Measurements from ENCODE around the gene VAPB.

The VAPB gene

DNA sequence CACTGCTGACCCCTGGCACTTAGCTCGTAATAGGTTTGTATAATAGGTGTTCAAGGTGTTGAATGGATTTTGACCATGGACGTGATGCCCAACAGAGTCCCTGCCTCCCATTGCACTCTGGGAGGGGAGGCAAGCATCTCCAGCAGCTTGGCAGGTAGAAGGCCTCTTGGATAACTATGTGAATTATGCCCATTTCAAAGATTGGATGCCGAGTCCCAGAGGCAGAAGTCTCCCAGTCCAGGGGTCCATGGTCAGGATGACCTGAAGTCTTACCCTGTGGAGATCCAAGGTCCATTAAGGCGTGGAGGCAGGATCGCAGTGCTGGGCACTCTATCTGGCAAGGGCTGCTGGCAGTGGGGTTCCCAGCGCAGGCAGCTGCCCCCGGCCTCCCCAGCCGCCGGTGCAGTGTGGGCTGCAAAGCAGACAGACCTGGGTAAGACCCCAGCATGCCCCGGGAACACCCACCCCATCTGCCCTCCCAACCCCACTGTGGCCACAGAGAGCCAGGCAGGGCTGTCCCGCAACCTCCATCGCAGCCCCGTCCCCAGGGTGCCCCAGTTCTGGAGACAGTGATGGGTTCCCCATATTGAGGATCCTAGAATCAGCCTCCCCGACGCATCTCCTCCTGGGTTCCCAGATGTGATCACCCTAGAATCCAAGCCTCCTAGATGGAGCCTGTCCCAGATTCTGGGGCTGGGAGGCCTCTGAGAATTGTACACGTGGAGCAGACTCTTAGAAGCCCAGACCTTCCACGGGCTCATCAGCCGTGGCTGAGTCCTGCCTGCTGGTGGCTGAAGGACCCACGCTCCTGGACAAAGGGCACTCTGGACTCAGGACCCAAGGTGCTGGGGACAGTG, 81.5 kb downstream of the VAPB start:
- Mint-ChIP-seq H3K4me1 (no peaks in the 10 kb centered on the region), H3K4me3 (no peak overlapping the region), H3K27me3 (peaks cover 6% of the 10 kb centered on the region), H3K27ac (peak overlapping the region in 1 of 2 donors; percentile 54), H3K9me3 (no peaks in the 10 kb centered on the region)
- DNase-seq (no peak), ATAC-seq (no peak)

DNA sequence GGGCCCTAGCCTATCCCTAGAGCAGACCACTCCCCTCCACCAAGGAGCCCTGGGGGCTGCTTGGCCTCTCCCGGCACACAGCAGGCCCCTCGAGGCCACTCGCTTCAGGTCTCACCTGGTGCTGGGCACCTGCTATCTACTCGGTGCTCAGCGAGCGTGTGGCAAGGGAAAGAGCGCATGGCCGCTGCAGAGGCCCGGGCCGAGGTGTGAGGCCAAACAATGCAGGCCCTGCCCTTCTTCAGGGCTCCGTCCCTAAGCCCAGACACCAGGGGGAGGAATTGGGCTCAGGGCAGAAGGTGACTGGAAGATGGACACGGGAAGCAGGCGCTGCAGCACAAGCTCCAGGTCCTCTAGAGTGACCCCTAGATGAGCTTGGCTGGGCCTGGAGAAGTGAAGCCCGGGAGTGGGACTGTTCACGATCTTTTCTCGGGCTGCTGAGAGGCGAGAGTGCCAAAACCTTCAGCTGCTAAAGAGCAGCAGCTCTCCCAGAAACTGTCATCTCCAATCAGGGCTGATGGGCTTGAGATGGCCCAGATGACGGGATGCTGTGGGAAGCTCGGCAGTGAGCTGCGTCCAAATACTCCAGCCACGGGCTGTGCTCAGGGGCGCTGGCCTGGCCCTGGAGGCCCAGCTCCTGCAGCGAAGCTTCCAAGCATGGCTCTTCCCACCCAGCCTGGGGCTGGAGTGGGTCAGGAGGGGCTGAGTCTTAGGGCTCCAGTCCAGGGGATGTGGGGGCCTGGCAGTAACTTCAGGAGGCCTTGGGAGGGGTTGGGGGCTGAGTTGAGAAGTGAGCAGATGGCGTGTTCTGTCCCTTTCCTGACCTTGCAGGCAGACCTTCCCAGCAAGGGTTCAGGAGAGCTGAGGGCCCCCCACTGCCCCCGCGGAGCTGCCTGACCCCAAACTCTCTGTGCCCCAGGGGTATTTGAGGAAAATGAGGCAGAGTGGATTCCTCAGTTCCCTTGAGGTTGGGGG, 82.5 kb downstream of the VAPB start:
- no peaks in the 10 kb centered on the region for H3K9me3 Mint-ChIP-seq
- H3K27ac Mint-ChIP-seq = peak overlapping the region in 1 of 2 donors; percentile 79
- DNase-seq (no peak), ATAC-seq (no peak)
- no peaks in the 10 kb centered on the region for H3K4me1 Mint-ChIP-seq
- peaks cover 2% of the 10 kb centered on the region for H3K27me3 Mint-ChIP-seq
- H3K4me3 Mint-ChIP-seq = no peak overlapping the region

DNA sequence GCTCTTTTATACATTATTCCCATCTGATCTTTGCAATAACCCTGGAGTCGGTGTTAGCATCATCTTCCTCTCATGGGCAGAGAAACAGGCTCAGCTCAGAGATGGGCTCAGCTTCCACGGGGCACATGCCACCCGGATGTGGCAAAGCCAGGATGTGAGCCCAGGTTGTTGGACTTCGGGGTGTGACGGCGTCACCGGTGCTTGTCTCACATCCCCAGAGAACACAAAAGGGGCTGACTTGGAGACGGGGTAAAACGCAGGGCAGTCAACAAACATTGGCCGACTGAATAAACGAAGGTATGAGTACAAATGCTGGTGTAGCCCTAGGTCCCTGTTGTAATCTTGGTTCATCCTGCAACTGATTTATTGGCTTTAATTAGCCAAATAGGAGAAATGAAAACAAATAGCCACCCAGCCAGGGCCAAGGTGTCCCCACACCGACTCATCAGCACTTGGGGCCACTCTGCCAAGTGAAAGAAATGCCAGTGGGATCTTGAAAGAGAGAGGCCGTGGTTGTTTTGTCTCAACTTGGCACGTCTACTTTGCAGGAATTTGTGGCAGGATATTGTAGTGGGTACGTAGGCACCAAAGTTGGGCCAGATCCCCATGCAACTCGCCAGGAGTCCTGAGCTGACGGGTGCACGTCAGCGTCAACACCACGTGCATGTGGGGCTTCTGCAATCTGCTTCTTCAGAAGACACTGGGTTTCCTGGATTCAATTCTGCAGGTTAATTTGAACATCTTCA, 83.4 kb downstream of the VAPB start:
- Mint-ChIP-seq H3K27me3 (no peaks in the 10 kb centered on the region), H3K4me3 (no peak overlapping the region), H3K4me1 (no peaks in the 10 kb centered on the region), H3K9me3 (no peaks in the 10 kb centered on the region), H3K27ac (no peak overlapping the region)
- DNase-seq = no peak
- ATAC-seq = no peak

DNA sequence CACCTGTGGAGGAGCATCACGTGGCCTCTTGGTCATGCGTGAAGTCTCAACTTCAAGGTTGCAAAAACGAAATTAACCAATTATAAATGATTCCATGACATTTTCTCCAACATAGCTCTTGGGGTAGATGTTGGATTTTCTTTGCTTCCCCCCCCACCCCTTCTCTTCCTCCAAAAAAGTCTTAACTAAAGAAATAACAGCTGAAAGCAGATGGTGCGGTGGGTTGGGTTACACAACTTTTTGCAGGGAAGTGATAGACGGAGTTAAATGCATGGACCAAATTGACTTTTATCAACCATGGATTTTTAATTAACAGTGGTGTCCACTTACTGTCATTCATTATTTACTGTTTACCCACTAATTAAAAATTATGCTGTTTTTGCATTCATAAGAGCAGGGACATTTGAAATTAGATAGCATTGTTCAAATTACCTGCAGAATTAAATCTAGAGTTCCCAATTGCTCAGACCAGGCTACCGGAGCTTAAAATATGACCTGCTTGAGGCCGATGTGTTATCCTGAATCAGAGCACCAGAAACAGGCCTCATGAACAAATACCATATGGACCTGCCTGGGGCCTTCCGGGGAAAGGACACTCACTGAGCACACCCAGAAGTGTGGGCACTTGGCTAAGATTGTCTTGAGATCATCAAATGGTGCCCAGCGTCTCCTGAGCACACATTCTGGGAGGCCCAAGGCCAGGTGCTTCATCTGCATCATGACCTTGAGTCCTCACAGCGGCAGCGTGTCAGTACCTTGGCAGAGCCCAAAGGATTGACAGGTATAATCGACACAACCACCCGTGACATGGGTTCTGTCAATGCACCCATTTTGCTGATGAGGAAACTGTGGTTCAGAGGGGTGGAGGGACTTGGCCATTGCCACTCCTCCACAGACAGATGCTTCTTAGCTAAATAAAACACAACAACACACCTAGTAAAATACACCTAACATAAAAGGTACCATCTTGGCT, 84.7 kb downstream of the VAPB start:
- no peak for ATAC-seq
- no peak for DNase-seq
- Mint-ChIP-seq H3K4me1 (no peaks in the 10 kb centered on the region), H3K27ac (no peak overlapping the region), H3K27me3 (no peaks in the 10 kb centered on the region), H3K4me3 (no peak overlapping the region), H3K9me3 (peaks cover 0 to 5% of the 10 kb centered on the region in 2 donors)

DNA sequence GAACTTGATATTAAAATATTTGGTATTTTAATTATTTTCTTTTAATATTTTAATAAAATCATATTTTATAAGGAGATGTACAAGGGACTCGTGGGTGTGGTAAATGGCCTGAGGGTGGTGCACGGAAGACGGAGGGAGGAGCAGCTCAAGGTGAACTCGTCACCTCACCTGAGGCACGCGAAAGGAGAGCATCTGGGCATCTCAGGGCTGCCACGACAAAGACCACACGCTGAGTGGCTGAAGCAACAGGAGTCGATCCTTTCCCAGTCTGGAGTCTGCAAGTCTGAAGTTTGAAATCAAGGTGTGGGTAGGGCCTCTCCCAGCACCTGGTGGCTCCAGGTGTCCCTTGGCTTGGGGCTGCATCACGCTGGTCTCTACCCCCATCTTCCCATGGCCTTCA, 86.4 kb downstream of the VAPB start:
- no peak for ATAC-seq
- DNase-seq = no peak
- no peaks in the 10 kb centered on the region for H3K4me1 Mint-ChIP-seq
- no peak overlapping the region for H3K4me3 Mint-ChIP-seq
- H3K27ac Mint-ChIP-seq = no peak overlapping the region
- no peaks in the 10 kb centered on the region for H3K27me3 Mint-ChIP-seq
- H3K9me3 Mint-ChIP-seq = peaks cover 0 to 5% of the 10 kb centered on the region in 2 donors

DNA sequence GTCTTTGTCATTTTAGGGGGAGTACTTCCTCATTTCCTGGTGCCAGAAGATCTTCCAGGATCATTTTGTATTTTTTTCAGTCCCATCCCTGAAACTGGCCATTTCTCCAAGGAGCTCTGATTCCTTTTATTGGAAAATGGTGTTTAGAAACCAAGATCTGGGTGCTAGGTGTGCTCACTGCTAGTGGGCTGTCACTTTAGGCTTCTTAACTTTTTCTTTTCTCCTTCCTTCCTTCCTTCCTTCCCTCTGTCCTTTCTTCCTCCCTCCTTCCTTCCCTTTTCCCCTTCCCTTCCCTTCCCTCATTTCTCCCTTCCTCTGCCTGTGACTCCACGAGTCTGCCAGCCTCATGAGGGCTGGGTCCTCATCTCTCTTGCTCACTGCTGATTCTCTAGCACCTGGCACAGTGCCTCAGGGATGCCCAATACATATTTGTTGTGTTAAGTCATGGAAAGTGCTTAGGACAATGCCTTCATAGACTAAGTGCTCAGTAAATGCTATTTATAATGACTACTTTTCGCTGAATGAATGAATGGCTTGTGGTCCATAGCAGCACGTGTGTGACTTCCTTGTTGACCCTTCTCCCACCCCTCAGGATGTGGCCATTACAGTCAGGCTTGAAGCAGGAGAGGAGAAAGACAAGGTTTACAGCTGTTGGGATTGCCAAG, 89.2 kb downstream of the VAPB start:
- Mint-ChIP-seq H3K4me3 (no peak overlapping the region), H3K27me3 (peaks cover 17% of the 10 kb centered on the region), H3K27ac (no peak overlapping the region), H3K9me3 (peaks cover 0 to 5% of the 10 kb centered on the region in 2 donors), H3K4me1 (peaks cover 9% of the 10 kb centered on the region)
- DNase-seq (no peak), ATAC-seq (no peak)

DNA sequence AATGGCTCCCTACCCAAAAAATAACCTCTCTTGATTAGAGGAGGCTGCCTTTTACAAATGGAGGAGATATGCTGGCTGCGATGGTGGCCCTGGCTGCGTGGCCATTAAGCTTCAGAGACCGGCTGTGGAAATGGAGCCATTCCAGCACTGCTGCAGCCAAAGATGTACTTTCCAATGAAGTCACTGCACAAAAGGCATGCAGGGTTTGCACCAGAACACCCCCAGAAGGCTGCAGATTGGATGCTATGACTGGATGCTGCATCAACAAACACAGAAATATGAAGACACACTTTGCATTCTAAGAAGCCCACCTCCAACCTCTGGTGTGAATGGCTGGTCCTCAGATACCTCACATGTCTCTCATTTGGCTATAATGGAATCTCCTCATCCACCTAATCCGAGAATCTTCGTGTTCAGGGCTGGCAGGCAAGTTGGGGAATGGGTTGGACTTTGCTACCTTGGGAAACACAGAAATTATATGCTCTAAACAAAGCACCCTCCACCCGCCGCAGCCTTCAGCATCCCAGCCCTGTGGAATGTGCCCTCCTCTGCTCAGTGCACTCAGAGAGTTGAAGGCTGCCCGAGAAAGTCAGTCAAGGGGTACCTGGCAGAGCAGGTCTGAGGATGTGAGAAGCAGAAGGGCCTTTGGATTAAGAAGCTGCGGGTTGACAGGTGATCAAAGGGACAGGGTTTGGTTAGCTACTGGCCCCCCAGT, 90.9 kb downstream of the VAPB start:
- no peak for ATAC-seq
- H3K4me3 Mint-ChIP-seq = no peak overlapping the region
- H3K4me1 Mint-ChIP-seq = peaks cover 9% of the 10 kb centered on the region
- peaks cover 22% of the 10 kb centered on the region for H3K27me3 Mint-ChIP-seq
- no peak overlapping the region for H3K27ac Mint-ChIP-seq
- peaks cover 0 to 5% of the 10 kb centered on the region in 2 donors for H3K9me3 Mint-ChIP-seq
- no peak for DNase-seq

DNA sequence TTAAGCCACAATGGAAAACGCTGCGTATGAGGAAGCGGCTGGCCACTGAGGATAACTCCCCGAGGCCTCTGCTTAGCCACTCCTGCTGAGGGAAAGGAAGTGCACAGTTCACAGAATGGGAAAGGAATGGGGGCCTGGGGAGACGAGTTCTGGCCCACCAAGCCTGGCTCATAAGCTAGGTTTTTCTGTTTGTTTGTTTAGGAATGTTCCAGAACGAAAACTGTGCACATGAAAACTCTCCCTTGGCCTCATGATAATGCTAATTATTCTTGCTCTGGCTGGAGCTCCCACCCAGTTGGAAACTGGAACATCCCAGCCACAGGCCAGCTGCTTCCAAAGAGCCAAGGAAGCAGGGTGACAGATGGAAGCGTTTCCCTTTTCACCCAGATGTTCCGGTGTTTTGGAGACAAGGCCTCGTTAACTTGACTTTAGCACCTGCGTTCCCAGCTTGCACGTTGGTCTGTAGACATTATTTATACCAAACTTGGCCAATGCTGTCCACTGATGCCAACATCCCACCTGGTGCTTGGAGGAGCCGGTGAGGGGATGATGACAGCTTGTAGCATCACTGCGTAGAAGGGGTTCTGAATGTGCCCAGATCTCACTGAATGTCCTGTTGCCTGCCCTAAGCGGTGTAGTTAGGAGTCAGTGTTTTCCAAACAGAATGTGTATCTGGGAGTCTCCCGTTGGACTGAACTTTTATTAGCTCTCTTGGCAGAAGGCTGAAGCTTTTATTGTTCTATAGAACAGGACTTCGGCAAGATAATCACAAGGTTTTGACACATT, 91.7 kb downstream of the VAPB start:
- Mint-ChIP-seq H3K9me3 (peaks cover 8 to 12% of the 10 kb centered on the region in 2 donors), H3K27ac (no peak overlapping the region)

DNA sequence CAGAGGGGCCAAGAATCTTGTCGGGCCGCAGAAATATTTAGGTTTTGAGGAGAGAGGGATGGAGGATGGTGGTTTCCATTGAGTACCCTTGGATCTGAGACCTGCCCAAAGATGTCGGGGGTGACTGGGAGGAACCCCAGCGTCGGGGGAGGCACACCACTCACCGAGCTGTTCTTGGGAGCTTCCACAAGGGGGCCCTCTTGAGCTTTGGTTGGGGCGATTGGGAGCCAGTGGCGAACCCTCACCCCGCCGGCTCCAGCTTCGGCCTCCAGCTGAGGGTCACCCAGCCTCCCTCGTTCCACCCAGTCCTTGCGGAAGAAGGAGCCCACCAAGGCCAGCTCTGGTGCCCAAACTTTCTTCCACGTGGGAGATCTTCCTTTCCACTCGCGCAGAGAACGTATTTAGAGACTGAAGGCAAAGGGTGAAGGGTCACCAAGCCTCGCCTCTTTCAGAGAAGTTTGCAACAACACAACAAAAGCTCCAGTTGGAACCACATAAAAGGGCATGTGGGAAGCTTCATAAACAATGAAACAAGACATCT, 92.5 kb downstream of the VAPB start:
- DNase-seq (peak; percentile 65 to 66), ATAC-seq (peak; percentile 78)
- Mint-ChIP-seq H3K27ac (peak overlapping the region in 1 of 2 donors; percentile 35), H3K4me3 (no peak overlapping the region), H3K9me3 (peaks cover 14 to 20% of the 10 kb centered on the region in 2 donors), H3K4me1 (peaks cover 9% of the 10 kb centered on the region), H3K27me3 (peaks cover 22% of the 10 kb centered on the region)

More for the DNA sequence above, 91.7 kb downstream of the VAPB start:
- H3K4me1 Mint-ChIP-seq = peaks cover 9% of the 10 kb centered on the region
- H3K27me3 Mint-ChIP-seq = peaks cover 22% of the 10 kb centered on the region
- no peak for ATAC-seq
- no peak overlapping the region for H3K4me3 Mint-ChIP-seq
- DNase-seq = no peak

DNA sequence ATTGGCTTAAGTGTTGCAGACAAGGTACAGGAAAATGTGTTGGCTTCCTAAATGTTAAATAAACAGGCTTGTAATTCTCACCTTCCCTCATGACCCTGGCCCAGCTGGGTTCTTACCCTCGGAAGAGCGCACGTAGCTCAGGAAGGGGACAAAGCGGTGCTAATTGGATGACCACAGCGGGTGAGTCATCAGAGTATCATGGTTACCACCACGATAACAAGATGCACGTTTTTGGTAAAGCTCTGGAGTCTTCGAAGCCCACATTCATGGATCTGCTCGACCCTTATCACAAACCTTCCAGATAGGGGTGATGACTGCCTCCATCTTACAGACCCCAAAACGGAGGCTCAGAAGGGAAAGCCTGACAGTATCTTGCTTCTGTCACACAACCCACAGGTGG, 93.4 kb downstream of the VAPB start:
- H3K4me1 Mint-ChIP-seq = peaks cover 9% of the 10 kb centered on the region
- ATAC-seq = no peak
- no peak for DNase-seq
- no peak overlapping the region for H3K4me3 Mint-ChIP-seq
- no peak overlapping the region for H3K27ac Mint-ChIP-seq
- peaks cover 22% of the 10 kb centered on the region for H3K27me3 Mint-ChIP-seq
- H3K9me3 Mint-ChIP-seq = peaks cover 15 to 20% of the 10 kb centered on the region in 2 donors

DNA sequence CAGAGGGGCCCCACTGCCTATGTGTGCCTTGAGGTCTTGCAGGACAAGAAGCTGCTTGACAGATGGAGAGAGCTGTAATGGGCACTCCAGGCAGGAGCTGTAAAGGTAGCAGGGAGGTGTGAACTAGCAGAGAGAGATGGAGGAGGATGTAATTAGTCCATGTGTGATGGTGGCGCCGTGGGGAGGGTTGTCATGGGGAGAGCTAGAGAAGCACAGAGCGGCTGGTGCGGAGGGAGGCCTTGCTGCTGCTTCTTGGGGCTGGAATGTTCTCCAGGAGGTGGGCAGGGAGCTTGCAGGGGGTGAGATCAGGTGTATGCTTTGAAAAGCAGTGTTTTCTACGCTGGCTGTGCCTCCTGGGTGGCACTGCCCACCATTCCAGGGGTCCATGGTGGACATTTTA, 94.0 kb downstream of the VAPB start:
- DNase-seq = no peak
- Mint-ChIP-seq H3K27ac (peak overlapping the region in 1 of 2 donors; percentile 17), H3K9me3 (peaks cover 15 to 19% of the 10 kb centered on the region in 2 donors), H3K4me3 (no peak overlapping the region), H3K4me1 (peaks cover 9% of the 10 kb centered on the region), H3K27me3 (peaks cover 22% of the 10 kb centered on the region)
- ATAC-seq = no peak

DNA sequence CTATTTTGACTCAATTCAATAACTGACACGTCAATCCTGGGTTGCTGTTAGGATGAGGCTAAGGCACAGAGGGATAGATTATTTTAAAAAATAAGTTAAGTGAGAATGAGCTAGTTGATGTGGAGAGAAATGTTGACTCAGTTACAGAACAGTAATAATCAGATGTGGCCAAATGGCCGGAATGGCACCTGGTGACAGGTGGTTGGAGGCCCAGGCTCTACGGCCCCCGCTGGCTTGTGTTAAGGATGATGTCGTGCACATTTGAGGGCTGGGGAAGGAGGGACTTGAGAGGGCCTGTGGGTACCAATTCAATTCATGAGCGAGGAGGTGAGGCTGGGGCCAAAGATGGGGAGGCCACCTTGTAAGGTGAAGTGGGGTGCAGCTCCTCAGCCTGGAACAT, 94.4 kb downstream of the VAPB start:
- H3K27me3 Mint-ChIP-seq = peaks cover 23% of the 10 kb centered on the region
- H3K9me3 Mint-ChIP-seq = peaks cover 16 to 18% of the 10 kb centered on the region in 2 donors
- peak overlapping the region in 1 of 2 donors; percentile 86 for H3K27ac Mint-ChIP-seq
- no peak overlapping the region for H3K4me3 Mint-ChIP-seq
- no peak for DNase-seq
- ATAC-seq = no peak
- peaks cover 9% of the 10 kb centered on the region for H3K4me1 Mint-ChIP-seq
